HG03457 (cell line): Measurements from ENCODE around the gene MAD1L1.

Experiments used
- ATAC-seq: cut with Tn5 transposase; IDR thresholded peaks from one replicate; pipeline ENCODE4 v1.9.1; 2021; ENCODE audit warnings: moderate number of reproducible peaks; ENCODE audit not compliant: unreplicated experiment

MAD1L1 gene

GRCh38 chr7:2143981-2144595 is 88.7 kb downstream of the MAD1L1 start:
- no peak for ATAC-seq

GRCh38 chr7:2143450-2143849 is 89.3 kb downstream of the MAD1L1 start:
- no peak for ATAC-seq

- no peak for ATAC-seq
These were observed 90.4 kb downstream of the MAD1L1 start for GRCh38 chr7:2142386-2142785.

DNA sequence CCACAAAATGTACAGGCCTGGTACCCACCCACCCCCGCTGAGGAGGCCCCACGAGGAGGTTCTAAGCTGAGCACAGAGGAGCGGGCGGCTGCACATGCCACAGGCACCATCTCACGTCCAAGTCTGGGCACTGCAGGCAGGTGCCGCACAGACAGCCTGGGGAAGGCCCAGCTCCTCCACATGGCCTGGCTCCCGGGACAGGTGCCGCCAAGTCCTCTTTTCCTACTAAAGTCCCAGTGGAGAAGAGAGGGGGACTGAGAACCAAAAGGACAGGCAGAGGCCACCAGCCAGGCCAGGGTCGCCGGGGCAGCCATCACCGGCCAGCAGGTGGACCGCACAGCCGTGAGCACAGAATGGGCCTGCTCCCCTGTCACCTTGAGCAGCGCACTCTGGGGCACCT is 91.1 kb downstream of the MAD1L1 start:
- no peak for ATAC-seq

DNA sequence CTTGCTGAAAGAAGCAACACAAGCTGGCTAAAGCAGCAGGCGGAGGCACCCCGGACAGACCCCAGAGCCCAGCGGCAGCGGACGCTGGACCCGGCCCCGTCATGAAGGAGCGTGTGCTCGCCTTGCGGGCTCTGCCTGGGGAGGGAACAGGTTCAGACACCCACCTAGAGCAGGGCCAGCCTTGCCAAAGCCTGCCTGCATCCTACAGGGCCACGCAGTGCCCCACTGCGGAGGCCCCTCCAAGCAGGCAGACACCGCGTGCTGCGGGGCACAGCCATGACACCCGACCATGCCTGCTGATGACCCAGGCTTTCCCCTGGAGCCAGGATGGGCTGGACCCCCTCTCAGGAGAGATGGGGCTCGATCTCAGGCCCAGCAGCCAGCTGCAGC is 91.7 kb downstream of the MAD1L1 start:
- no peak for ATAC-seq

GRCh38 chr7:2140216-2141020 is 92.3 kb downstream of the MAD1L1 start:
- ATAC-seq, result no peak

- no peak for ATAC-seq
These were observed 93.6 kb downstream of the MAD1L1 start for GRCh38 chr7:2139004-2139699.

- ATAC-seq, result no peak
These were observed 94.5 kb downstream of the MAD1L1 start for GRCh38 chr7:2138146-2138765.

- no peak for ATAC-seq
These were observed 98.0 kb downstream of the MAD1L1 start for GRCh38 chr7:2134740-2135139.

DNA sequence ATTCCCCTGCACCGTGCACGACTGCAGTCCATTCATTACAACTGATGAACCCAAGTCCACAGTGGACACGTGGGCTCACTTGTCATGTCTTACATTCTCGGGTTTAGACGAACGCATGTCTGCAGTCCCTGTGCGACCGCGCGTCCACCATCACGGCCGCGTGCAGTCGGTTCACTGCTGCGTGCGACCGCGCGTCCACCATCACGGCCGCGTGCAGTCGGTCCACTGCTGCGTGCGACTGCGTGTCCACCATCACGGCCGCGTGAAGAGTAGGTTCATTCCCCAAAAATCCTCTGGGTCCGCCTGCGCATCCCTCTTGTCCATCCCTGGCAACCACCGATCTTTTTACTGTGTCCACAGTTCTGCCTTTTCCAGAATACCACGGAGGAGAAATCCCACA is 100.5 kb downstream of the MAD1L1 start:
- ATAC-seq, result no peak

DNA sequence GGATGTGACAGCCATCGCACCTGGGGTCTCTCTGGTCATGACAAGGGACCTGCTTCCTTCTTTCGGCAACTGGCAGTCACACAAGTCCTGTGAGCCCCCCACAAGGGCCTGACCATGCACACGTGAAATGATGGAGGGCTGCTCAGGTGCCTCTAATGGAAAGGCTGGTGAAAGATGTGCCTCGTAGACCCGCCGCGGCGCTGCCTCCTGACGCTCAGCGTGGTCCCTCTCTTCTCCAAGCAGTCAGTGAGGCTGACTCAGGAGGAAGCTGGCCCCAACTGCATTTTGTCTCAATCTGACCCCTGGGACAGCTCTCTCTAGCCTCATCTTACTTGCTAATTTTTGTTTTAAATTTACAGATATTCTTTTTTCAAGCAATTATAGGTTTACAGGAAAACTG is 100.9 kb downstream of the MAD1L1 start:
- no peak for ATAC-seq

- ATAC-seq, result no peak
These were observed 101.4 kb downstream of the MAD1L1 start for GRCh38 chr7:2131341-2131740.

- ATAC-seq, result no peak
These were observed 102.7 kb downstream of the MAD1L1 start for GRCh38 chr7:2130096-2130375.

- ATAC-seq, result no peak
These were observed 103.2 kb downstream of the MAD1L1 start for GRCh38 chr7:2129323-2130095.

GRCh38 chr7:2128601-2129322 is 104.0 kb downstream of the MAD1L1 start:
- no peak for ATAC-seq

DNA sequence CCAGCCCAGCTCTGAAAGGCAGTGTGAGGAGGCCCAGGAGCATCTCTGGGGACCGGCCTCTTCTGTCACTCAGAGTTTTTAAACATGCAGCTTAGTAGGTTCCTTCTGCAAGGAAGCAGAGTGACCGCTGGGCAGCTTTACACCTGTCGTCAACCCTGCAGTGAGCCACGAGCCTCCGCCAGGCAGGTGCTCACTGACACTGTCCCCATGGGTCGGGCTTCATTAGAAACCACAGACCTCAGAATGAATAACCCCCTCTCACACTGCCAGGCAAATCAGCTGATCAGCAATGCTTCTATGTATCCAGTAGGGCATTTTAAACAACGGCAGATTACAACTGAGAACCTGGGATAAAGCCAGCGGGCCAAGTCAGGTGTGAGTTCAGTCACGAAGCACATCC is 106.1 kb downstream of the MAD1L1 start:
- no peak for ATAC-seq

DNA sequence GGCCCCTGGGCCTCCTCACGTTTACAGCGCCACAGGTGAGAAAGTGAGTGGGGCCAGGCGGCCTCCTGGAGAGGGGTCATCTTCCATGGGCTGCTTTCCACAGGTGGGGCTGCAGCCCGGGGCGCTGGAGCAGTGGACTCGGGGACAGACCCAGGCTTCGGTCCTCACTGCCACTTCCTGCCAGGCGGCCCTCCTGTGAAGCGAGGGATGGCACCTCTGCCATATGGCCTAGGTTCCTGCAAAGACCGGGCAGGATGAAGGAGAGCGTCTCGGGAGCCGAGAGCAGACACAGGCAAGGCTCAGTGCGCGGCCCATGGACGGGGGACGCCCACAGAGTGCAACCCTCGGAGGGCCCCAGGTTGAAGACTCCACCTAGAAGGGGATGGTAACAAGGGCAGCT is 106.8 kb downstream of the MAD1L1 start:
- no peak for ATAC-seq

- no peak for ATAC-seq
These were observed 108.0 kb downstream of the MAD1L1 start for GRCh38 chr7:2124604-2125345.

- ATAC-seq, result no peak
These were observed 108.8 kb downstream of the MAD1L1 start for GRCh38 chr7:2123916-2124315.

GRCh38 chr7:2123360-2123759 is 109.4 kb downstream of the MAD1L1 start:
- ATAC-seq, result no peak
